HUDEP-2 (cell line): ENCODE results near the gene NKAIN2.

Experiments
- DNase-seq, 76 experiments: peaks; one replicate each; lab custom pipeline; 2025; ENCODE audit not compliant: unreplicated experiment in 76 of 76; lab: John Stamatoyannopoulos, UW

NKAIN2 gene

GRCh38 chr6:124073820-124074587 is 270.3 kb downstream of the NKAIN2 start:
- DNase-seq = no peak

DNA sequence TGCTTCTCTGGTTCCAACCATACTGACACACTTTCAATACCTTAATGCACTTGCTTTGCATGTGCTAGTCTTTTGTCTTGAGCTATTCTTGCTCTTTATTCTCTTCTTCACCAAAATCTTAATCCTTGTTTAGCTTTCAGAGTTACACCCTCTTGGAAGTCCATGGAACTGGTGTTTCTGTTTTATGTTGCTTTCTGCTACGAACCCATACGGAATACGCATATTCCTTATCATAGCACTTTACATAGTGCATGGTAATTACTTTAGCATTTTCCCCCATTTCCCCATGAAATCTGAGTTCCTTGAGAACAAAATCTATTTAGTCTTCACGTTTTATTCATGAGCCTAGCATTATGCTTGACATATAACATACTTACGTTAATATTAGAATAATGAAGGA is 270.9 kb downstream of the NKAIN2 start:
- DNase-seq = no peak

GRCh38 chr6:124076336-124077048 is 272.8 kb downstream of the NKAIN2 start:
- DNase-seq = no peak

DNA sequence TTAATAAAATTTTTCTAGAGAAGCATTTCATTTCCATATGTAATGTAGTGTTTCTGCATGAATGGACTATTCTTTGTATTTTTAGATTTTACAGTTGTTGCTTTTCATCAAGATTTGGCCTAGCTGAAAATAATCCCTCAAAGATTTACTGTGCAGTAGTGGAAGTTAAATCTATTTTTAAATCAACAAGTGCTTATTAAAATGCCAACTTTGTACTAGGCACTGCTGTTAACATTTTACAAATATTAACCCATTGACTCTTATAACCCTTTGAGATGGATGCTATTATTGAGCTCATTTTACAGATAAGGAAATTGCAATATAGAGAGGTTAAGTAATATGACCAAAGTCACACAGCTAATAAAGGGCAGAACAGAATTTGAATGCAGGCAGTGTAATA is 274.5 kb downstream of the NKAIN2 start:
- no peak for DNase-seq

GRCh38 chr6:124080483-124080882 is 276.8 kb downstream of the NKAIN2 start:
- no peak for DNase-seq

DNA sequence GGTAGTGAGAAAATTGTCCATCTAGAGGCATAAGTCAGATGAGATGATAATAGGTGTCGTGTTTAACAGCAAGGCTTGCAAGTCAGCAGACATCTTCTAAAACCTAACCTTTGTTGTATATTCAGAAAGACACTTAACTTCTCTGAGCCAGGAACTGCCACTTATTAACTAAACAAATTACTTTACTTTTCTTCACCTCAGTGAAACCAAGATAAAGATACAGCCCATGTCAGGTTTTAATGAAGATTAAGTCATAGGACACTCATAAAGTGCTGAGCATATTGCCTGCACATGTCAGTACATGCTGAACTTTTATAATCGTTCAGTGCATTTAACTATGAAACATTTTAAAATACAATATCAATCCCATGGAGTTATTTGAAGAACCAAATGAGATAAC is 286.8 kb downstream of the NKAIN2 start:
- no peak for DNase-seq

GRCh38 chr6:124099520-124099919 is 295.9 kb downstream of the NKAIN2 start:
- no peak for DNase-seq

DNA sequence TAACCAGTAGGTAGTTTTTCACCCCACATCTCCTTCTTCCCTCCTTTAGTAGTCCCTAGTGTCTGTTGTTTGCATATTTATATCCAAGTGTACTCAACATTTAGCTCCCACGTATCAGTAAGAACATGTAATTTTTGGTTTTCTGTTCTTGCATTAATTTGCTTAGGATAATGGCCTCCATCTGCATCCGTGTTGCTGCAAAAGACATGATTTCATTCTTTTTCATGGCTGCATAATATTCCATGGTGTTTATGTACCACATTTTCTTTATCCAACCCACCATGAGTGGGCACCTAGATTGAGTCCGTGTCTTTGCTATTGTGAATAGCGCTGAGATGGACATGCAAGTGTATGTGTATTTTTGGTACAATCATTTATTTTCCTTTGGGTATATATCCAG is 306.8 kb downstream of the NKAIN2 start:
- DNase-seq = no peak

DNA sequence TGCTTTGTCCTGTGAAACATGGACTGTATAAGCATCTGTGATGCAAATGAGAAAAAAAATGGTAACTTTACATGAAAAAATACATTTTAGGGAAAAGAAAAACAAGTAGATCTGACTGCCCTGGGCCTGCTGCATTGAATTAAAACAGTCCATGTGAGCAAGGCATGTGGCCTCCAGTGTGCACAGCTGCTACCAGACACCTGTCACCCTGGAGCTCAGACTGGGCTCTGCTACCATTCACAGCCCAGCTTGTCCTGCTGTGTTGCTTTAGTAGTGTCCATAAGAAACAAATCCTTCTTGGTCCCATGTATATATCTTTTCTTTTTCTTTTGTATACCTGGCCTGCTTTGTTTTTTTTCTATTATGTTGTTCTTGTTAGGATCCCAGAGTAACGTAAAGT is 315.9 kb downstream of the NKAIN2 start:
- DNase-seq = no peak

DNA sequence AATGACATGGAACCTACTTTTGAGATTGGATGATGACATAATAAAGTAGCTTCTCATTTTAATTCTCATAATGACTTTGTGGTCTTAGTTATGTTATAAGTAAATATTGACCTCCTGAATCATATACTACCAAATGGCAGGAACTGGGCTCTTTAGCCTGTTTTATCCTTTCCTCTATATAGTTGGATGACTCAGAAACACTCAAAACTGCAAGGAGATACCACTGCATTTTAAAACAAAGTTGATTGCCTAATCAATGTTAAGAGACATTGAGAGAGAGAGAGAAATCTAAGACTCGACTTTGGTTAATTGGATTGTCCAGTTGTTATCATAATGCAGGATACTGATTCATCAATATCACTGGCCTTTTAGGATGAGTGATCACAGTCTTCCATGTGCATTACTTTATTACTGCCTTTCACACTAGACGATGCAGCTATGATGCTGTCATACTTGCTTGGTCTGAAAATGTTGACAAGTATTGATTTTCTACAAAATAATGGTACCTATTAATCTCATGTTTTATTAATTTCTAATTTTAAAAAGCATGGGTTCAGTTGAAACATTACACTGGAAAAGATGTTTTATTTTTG is 320.0 kb downstream of the NKAIN2 start:
- no peak for DNase-seq

DNA sequence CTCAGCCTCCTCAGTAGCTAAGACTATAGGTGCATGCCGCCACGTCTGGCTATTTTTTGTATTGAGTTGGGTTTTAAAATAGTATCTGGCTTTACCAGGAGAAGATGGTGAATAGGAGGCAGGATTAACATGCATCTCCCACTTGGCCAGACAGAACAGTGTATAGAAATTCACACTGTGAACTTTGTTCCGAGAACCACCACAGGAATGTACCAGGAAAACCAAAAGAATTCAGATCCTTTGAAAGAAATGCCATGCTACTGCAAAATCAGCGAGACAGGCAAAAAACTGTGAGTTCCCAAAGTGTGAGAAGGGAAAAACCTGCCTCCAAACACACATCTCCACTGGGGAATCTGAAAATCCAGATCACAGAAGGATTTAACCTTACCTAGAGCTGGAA is 327.6 kb downstream of the NKAIN2 start:
- DNase-seq = no peak

- no peak for DNase-seq
Measured at GRCh38 chr6:124131779-124132178, 328.1 kb downstream of the NKAIN2 start.

DNA sequence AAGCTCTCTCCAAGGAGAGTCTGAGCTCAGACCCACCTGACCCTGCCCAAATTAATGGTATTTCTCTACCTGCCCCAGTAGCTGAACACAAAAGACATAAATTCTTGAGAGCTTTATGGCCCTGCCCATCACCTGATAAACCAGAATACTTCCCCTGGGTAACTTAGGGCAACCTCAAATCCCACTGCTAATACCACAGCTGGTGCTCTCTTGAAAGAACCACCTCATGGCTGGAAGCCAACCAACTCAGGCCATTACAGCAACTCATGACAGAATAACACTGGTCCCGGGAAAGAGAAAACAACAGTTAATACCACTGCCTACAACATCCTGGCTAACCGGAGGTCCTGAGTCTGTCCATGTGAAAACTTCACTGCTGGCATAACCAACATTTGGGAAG is 328.6 kb downstream of the NKAIN2 start:
- DNase-seq = no peak

GRCh38 chr6:124142852-124143251 is 339.2 kb downstream of the NKAIN2 start:
- DNase-seq = no peak

DNA sequence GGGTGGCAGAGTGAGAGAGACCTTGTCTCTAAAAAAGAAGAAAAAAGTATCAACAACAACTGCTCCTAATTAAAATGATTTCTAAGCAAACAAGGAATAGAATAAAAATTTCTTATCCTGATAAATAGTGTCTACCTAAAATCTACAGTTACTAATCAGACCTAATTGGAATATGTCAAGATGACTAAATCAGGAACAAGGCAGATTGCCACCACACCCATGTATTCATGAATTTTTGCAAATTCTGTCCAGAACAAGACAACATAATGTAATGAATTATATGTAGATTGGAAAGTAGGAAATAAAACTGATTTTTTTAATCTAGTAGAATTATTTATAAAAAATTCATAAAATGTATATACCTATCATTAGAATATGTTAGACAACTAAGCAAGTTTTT is 339.8 kb downstream of the NKAIN2 start:
- no peak for DNase-seq

DNA sequence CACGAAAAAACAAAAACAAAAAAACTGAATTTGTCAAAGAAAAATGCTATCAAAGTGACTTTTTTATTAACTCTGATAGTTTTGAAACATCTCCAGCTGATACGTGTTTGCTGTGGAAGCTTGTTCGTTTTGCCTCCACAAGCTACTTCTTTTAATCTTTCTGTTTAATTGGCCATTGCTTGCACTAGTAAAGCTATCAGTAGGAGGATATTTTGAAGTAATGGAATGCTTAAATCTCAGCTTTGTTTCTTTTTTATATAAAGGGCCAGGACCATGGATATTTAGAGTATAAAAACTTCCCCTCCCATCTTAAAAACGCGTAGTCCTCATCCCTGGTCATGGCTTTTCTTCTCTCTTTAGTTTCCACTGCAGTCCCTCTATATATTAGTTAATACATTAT is 344.0 kb downstream of the NKAIN2 start:
- no peak for DNase-seq

GRCh38 chr6:124148236-124148957 is 344.7 kb downstream of the NKAIN2 start:
- DNase-seq = no peak

DNA sequence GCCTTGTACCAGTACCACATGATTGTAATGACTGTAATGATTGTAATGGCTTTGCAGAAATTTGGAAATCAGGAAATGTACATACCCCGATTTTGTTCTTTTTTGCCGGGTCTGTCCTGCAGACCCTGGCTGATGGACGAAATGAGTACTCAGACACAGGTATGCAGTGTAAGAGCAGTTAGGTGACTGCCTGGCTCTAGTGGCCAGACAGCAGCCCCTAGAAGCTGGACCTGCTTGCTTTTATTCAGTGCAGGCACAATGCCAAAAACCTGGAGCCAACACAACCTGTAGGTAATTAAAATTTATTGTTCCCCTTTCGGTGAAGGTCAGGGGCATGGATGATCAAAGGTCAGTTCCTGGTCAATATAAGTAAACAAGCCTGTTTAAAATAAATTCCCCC is 346.0 kb downstream of the NKAIN2 start:
- no peak for DNase-seq

GRCh38 chr6:124158024-124158423 is 354.4 kb downstream of the NKAIN2 start:
- no peak for DNase-seq

GRCh38 chr6:124163676-124164075 is 360.0 kb downstream of the NKAIN2 start:
- no peak for DNase-seq

DNA sequence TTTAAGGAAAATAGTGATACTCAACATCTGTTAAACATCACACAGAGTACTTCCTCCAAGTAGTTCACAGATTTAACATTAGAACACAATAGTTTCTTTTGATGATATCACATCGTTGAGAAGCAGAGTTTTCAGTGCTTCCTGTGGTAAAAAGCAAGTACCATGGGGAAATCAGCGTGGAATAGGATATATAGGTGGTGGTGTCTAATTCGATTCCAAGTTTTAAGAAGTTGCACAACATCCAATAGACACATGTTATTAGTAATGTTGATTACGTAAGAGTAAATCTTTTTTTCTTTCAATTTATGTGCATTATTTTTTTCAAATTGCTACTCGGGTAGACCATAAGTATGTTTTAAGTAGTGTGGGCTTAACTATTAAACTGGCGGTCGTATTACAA is 360.7 kb downstream of the NKAIN2 start:
- no peak for DNase-seq
